PC-9 (cell line): ENCODE measurements around the gene GAB2. TPM values are rescaled to one million over a fixed set of nuclear protein-coding genes. Genes with fewer than 3 reads are reported as not detected.

Experiments
- BruUV-seq: library from RNA; stranded (reverse); fragments of 400-500 nt; replicated peaks from 2 replicates; lab custom pipeline; 2021; lab: Mats Ljungman, UMichigan
- CTCF ChIA-PET: fragments of 300-600 bp; sonication (Branson Sonifier 250); formaldehyde crosslinking; loops from one replicate; lab custom pipeline; 2022; ENCODE audit warnings: antibody characterized with exemption; lab: Charles Lee
- POLR2A ChIA-PET: fragments of 300-600 bp; sonication (Branson Sonifier 250); formaldehyde crosslinking; loops from one replicate; lab custom pipeline; 2022; ENCODE audit warnings: antibody characterized with exemption; ENCODE audit not compliant: unreplicated experiment; lab: Charles Lee
- DNase-seq, 2 experiments: peaks; one replicate each; pipeline versions ENCODE4 v3.0.0 to v3.0.0-alpha.2; 2015 to 2022; ENCODE audit warnings: mixed read lengths in 1 of 2
- H2AFZ ChIP-seq: fragments of 200-600 bp; sonication (generic); 2 replicates; pipeline ENCODE4 v1.8.1; 2017; ENCODE audit warnings: antibody characterized with exemption
- H3F3A ChIP-seq: fragments of 200-600 bp; sonication (generic); 2 replicates; pipeline ENCODE4 v1.8.1; 2017; ENCODE audit warnings: antibody characterized with exemption, mild to moderate bottlenecking, low read depth; ENCODE audit not compliant: insufficient read depth
- H3K27ac ChIP-seq: fragments of 200-600 bp; sonication (generic); 2 replicates; pipeline ENCODE4 v1.6.1; 2016; ENCODE audit warnings: mixed run types
- H3K27me3 ChIP-seq: fragments of 200-600 bp; sonication (generic); 2 replicates; pipeline ENCODE4 v1.6.1; 2016; ENCODE audit warnings: low read depth, mixed run types; ENCODE audit not compliant: insufficient read depth
- H3K36me3 ChIP-seq: fragments of 200-600 bp; sonication (generic); 2 replicates; pipeline ENCODE4 v1.6.1; 2016; ENCODE audit warnings: low read depth, mixed run types
- H3K4me1 ChIP-seq: fragments of 200-600 bp; sonication (generic); replicated peaks from 2 replicates; pipeline ENCODE4 v1.6.1; 2016; ENCODE audit warnings: mixed run types; ENCODE audit not compliant: insufficient read depth
- H3K4me2 ChIP-seq: fragments of 200-600 bp; sonication (generic); 2 replicates; pipeline ENCODE4 v1.6.1; 2017; ENCODE audit warnings: mixed run types
- H3K4me3 ChIP-seq: fragments of 200-600 bp; sonication (generic); 2 replicates; pipeline ENCODE4 v1.6.1; 2016; ENCODE audit warnings: mixed run types
- H3K79me2 ChIP-seq: fragments of 200-600 bp; sonication (generic); 2 replicates; pipeline ENCODE4 v1.6.1; 2017; ENCODE audit warnings: low read depth, mixed run types
- H3K9me2 ChIP-seq: fragments of 200-600 bp; sonication (generic); 2 replicates; pipeline ENCODE4 v1.8.1; 2017; ENCODE audit warnings: mild to moderate bottlenecking; ENCODE audit not compliant: insufficient read depth
- H3K9me3 ChIP-seq: fragments of 200-600 bp; sonication (generic); 2 replicates; pipeline ENCODE4 v1.8.1; 2016; ENCODE audit warnings: low read depth; ENCODE audit not compliant: insufficient read depth
- H4K20me1 ChIP-seq: fragments of 200-600 bp; sonication (generic); 2 replicates; pipeline ENCODE4 v1.8.1; 2017; ENCODE audit not compliant: insufficient read depth
- CTCF ChIP-seq: fragments of 200-600 bp; sonication (generic); conservative IDR thresholded peaks from 2 replicates; pipeline ENCODE4 v1.6.1; 2017; ENCODE audit warnings: mixed run types, antibody characterized with exemption, mild to moderate bottlenecking, moderate library complexity
- EZH2 ChIP-seq: fragments of 200-600 bp; sonication (generic); IDR thresholded peaks from 2 replicates; pipeline ENCODE4 v1.8.0; 2017; ENCODE audit warnings: antibody characterized with exemption, low read depth
- intact Hi-C: fragments of 100-400 bp; cut with micrococcal nuclease; formaldehyde crosslinking; loops from one replicate; pipeline ENCODE4 v1.10.0; 2022; ENCODE audit not compliant: unreplicated experiment
- total RNA-seq: library from RNA; stranded (reverse); gene quantifications from 2 replicates; pipeline ENCODE4 v1.2.3, GENCODE V29; 2021

GAB2 gene
- total RNA-seq, 1 experiment from 2014 or later: 17.5 TPM

DNA sequence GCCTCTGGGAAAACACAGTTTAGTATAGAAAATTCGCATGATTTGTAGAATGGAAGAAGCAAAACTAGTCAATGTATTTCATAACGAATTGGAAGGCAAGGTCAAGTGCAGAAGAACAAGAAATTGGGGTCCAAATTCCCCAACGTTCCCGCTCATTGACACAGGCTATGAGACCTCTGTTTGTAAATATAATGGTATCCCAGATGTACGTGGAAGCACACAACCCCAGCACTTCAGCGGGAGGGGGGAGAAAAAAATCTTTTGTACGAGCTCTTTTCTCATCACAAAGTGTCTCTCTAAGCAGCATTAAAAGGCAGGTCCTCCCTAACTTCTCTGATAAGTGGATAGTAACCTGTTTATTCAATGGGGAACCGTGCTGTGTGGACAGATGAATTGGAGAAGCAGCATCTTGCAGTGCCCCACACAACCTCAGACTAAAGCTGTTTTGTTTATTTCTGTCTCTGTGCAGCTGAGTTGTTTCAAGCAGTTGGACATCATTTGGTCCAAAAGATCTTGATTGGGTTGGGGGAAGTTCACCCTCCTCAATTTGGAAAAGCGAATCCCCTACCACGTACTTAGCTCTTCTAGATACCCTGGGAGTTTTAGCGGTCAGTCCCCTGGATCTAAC lies 1.1 kb upstream of the GAB2 start:
- H3K4me1 ChIP-seq: peaks cover 26% of the 10 kb centered on the region
- H3K9me3 ChIP-seq: no peaks in the 10 kb centered on the region
- no peaks in the 10 kb centered on the region for H3K27me3 ChIP-seq
- TF ChIP-seq CTCF (no peak), EZH2 (no peak)
- H3K9me2 ChIP-seq: no peaks in the 10 kb centered on the region
- H3K4me3 ChIP-seq: peak overlapping the region; percentile 84
- BruUV-seq: no TSS peak
- H3K36me3 ChIP-seq: no peaks in the 10 kb centered on the region
- peak overlapping the region; percentile 79 for H3K4me2 ChIP-seq
- H3K79me2 ChIP-seq: peaks cover 12% of the 10 kb centered on the region; the same call in 1 of the 2 replicates
- peak overlapping the region; percentile 89 for H2AFZ ChIP-seq
- peak in 1 of 2 experiments; percentile 15 for DNase-seq
- intact Hi-C loops: loop anchor here (5.0 to 10.0 kb wide), 3 partner anchors 124 to 374 kb away; partner anchors contain the start of gene NARS2
- peaks cover 37% of the 10 kb centered on the region for H3F3A ChIP-seq
- ChIA-PET CTCF (interaction anchor here (0.6 to 1.2 kb wide), 4 partner anchors 51 to 230 kb away, joined by 3 to 6 read pairs (median 3); partner anchors contain the start of genes KCTD21 and USP35), POLR2A (interaction anchor here (0.6 to 0.7 kb wide), 2 partner anchors 192 to 340 kb away, joined by 3 to 14 read pairs; no protein-coding TSS in a partner anchor)
- H4K20me1 ChIP-seq: no peaks in the 10 kb centered on the region
- no peak overlapping the region for H3K27ac ChIP-seq

- BruUV-seq: TSS peak; percentile 81
- Histone ChIP-seq H3K27ac (no peak overlapping the region), H3K9me2 (no peaks in the 10 kb centered on the region), H3K4me2 (peak overlapping the region; percentile 79), H3K79me2 (peaks cover 12% of the 10 kb centered on the region; the same call in 1 of the 2 replicates), H3K36me3 (no peaks in the 10 kb centered on the region), H4K20me1 (no peaks in the 10 kb centered on the region), H2AFZ (peak overlapping the region; percentile 89), H3K9me3 (no peaks in the 10 kb centered on the region), H3F3A (peaks cover 37% of the 10 kb centered on the region), H3K4me3 (peak overlapping the region; percentile 84), H3K27me3 (no peaks in the 10 kb centered on the region), H3K4me1 (peaks cover 26% of the 10 kb centered on the region)
- peak; percentile 63 to 91 for DNase-seq
- intact Hi-C loops: loop anchor here (1.0 to 10.0 kb wide), 5 partner anchors 53 to 373 kb away; partner anchors contain the start of genes ALG8 and NARS2
- POLR2A ChIA-PET: interaction anchor here (0.6 to 0.7 kb wide), 2 partner anchors 230 to 395 kb away, joined by 3 read pairs; no protein-coding TSS in a partner anchor
- TF ChIP-seq EZH2: no peak
- 0 out of 2 replicates have a peak, but pooled peaks have one; percentile 26 for TF ChIP-seq CTCF
- CTCF ChIA-PET: interaction anchor here (0.5 to 1.2 kb wide), 4 partner anchors 51 to 190 kb away, joined by 3 to 6 read pairs (median 3); no protein-coding TSS in a partner anchor
Observed at GRCh38 chr11:78417888-78418583, 416 bp upstream of the GAB2 start.
